Natural killer cell (primary cell): Measurements from ENCODE around the gene GRB10. TPM values are rescaled to one million over a fixed set of nuclear protein-coding genes. Genes with fewer than 3 reads are reported as not detected.

Experiments
- ATAC-seq, 3 donors: fragments of 150-1000 bp in 2 of 3; fragments of 200-7000 bp in 1 of 3; cut with Tn5 transposase; 1 replicate in 1 of 3; 2 replicates in 2 of 3; pipeline ENCODE4 v1.10.0; 2021; ENCODE audit warnings: mild to moderate bottlenecking in 2 of 3, moderate library complexity in 2 of 3
- DNase-seq, 2 donors: peaks; one replicate each; pipeline versions ENCODE4 v3.0.0 to v3.0.0-alpha.2; 2013 to 2021; ENCODE audit warnings: mixed read lengths in 1 of 2
- H3K27ac ChIP-seq: one replicate; pipeline ENCODE4 v1.5.1; 2013; ENCODE audit warnings: mild to moderate bottlenecking, low read length
- H3K27me3 ChIP-seq: one replicate; pipeline ENCODE4 v1.6.1; 2013; ENCODE audit warnings: low read length; ENCODE audit not compliant: control insufficient read depth, insufficient read depth
- H3K36me3 ChIP-seq: one replicate; pipeline ENCODE4 v1.6.1; 2013; ENCODE audit warnings: low read length; ENCODE audit not compliant: control insufficient read depth, insufficient read depth
- H3K4me1 ChIP-seq: one replicate; pipeline ENCODE4 v1.6.1; 2013; ENCODE audit warnings: low read length; ENCODE audit not compliant: control insufficient read depth, insufficient read depth
- H3K4me3 ChIP-seq: one replicate; pipeline ENCODE4 v1.5.1; 2013; ENCODE audit warnings: low read length
- H3K9me3 ChIP-seq: one replicate; pipeline ENCODE4 v1.6.1; 2013; ENCODE audit warnings: low read length; ENCODE audit not compliant: control insufficient read depth, insufficient read depth
- H3K27ac Mint-ChIP-seq, 2 donors: one replicate each; pipeline ENCODE4 v1.8.0; 2022; ENCODE audit warnings: mild to moderate bottlenecking in 2 of 2, mixed read lengths in 2 of 2, moderate library complexity in 1 of 2
- H3K27me3 Mint-ChIP-seq, 2 donors: one replicate each; pipeline ENCODE4 v1.8.0; 2022; ENCODE audit warnings: low read depth in 2 of 2, mixed read lengths in 2 of 2
- H3K36me3 Mint-ChIP-seq: one replicate; pipeline ENCODE4 v1.8.0; 2022; ENCODE audit warnings: mixed read lengths
- H3K4me1 Mint-ChIP-seq, 2 donors: one replicate each; pipeline ENCODE4 v1.8.0; 2022; ENCODE audit warnings: mixed read lengths in 2 of 2
- H3K4me3 Mint-ChIP-seq: one replicate; pipeline ENCODE4 v1.8.0; 2022; ENCODE audit warnings: mild to moderate bottlenecking, moderate library complexity, mixed read lengths
- H3K9me3 Mint-ChIP-seq, 2 donors: one replicate each; pipeline ENCODE4 v1.8.0; 2022; ENCODE audit warnings: mixed read lengths in 2 of 2
- WGBS: methylation state at CpG from one replicate; pipeline ENCODE4 v1.1.7; 2013; ENCODE audit warnings: missing lambda C conversion rate; ENCODE audit not compliant: insufficient coverage; 5-methylcytosine and 5-hydroxymethylcytosine counted together
- intact Hi-C: fragments of 100-400 bp; cut with micrococcal nuclease; formaldehyde crosslinking; loops from one replicate; pipeline ENCODE4 v1.14.2; 2022
- total RNA-seq, 4 donors: library from RNA; stranded (reverse); fragments of 120-200 nt in 1 of 4; gene quantifications; one replicate each; pipeline versions ENCODE4 v1.2.3 to v1.2.4, GENCODE V29; 2013 to 2022
- TF ChIP-seq, protein P1 (sequence below): fragments of 200-600 bp; IDR thresholded peaks from one replicate; pipeline ENCODE4 v1.8.0; 2022; ENCODE audit warnings: antibody characterized with exemption

The GRB10 gene
- total RNA-seq, 3 donors from 2014 or later (not counting 1 experiment from before 2014, with no cell fraction given), result 0.16 to 24.4 (median 1.4) TPM

DNA sequence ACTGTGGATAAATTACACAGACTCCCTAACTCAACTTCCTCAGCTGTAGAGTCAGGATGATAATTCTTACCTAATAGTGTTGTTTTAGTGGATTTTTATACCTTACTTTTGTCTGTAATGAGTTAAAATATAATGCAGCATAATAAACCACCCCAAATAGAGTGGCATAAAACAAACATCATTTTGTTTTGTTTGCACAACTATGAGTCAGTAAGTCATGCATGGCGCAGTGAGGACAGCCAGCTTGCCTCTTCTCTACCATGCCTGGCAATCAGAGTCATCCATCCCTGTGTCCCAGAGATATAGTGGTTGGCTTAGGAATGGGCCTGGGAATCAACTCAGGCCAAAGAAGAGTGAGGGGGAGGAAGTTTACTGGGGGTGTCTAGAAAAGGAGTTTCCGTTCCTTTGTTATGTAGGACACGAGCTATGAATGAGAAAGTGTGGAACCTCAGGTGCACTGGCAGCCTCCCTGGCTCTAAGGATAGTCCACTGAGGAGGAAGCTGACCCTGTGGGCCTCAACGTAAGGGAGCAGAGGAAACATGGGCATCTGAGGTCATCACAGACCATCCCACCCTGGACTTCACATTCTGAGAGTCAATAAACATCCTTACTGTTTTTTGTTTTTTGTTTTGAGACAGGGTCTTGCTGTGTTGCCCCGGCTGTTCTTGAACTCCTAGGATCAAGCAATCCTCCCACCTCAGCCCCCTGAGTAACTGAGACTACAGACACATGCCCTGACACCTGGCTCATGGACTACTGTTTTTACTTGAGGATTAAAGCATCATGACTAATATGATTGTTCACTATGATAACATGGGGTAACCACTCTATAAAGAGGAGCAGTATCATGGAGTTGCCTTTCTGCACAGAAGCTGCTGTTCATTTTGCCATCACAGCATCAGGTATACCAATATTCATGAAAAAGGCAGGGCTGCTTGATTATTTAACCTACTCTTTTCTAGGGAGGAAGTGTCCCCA, 21.0 kb upstream of the GRB10 start:
- Mint-ChIP-seq H3K4me3 (no peak overlapping the region), H3K27me3 (peaks cover 8 to 24% of the 10 kb centered on the region in 2 donors), H3K27ac (no peak overlapping the region), H3K36me3 (no peaks in the 10 kb centered on the region), H3K4me1 (no peaks in the 10 kb centered on the region), H3K9me3 (no peaks in the 10 kb centered on the region)
- Histone ChIP-seq H3K4me1 (no peaks in the 10 kb centered on the region), H3K9me3 (no peaks in the 10 kb centered on the region), H3K27ac (no peak overlapping the region), H3K36me3 (no peaks in the 10 kb centered on the region), H3K4me3 (no peak overlapping the region), H3K27me3 (no peaks in the 10 kb centered on the region)
- DNase-seq (no peak), ATAC-seq (no peak)
- intact Hi-C loops, result no loop called here
- TF ChIP-seq, protein P1, sequence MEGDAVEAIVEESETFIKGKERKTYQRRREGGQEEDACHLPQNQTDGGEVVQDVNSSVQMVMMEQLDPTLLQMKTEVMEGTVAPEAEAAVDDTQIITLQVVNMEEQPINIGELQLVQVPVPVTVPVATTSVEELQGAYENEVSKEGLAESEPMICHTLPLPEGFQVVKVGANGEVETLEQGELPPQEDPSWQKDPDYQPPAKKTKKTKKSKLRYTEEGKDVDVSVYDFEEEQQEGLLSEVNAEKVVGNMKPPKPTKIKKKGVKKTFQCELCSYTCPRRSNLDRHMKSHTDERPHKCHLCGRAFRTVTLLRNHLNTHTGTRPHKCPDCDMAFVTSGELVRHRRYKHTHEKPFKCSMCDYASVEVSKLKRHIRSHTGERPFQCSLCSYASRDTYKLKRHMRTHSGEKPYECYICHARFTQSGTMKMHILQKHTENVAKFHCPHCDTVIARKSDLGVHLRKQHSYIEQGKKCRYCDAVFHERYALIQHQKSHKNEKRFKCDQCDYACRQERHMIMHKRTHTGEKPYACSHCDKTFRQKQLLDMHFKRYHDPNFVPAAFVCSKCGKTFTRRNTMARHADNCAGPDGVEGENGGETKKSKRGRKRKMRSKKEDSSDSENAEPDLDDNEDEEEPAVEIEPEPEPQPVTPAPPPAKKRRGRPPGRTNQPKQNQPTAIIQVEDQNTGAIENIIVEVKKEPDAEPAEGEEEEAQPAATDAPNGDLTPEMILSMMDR, result no peak
- WGBS, result 87% methylated on average over 5 of the region's 5 CpGs

DNA sequence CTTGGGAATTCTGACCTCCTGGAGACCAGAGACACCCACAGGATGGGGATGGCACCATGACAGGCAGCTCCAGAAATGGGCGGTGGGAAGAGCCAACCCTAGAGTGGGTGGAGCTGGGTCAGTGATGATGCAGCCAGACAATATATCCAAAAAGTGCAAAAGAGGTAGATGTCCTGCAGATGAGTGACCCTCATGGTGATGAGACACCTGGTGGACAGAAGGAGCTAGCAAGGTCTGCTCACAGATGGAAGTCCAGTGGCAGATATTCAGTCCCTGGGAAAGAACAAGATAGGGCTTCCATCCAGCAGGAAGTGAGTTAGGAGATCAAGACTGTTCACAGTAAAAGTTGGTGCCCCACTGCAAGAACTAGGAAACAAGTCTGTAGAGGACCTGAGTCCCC, 19.2 kb upstream of the GRB10 start:
- Mint-ChIP-seq H3K9me3 (no peaks in the 10 kb centered on the region), H3K36me3 (no peaks in the 10 kb centered on the region), H3K4me1 (no peaks in the 10 kb centered on the region), H3K27me3 (peaks cover 13 to 24% of the 10 kb centered on the region in 2 donors), H3K4me3 (no peak overlapping the region), H3K27ac (no peak overlapping the region)
- Histone ChIP-seq H3K27ac (no peak overlapping the region), H3K27me3 (no peaks in the 10 kb centered on the region), H3K4me3 (no peak overlapping the region), H3K9me3 (no peaks in the 10 kb centered on the region), H3K4me1 (no peaks in the 10 kb centered on the region), H3K36me3 (no peaks in the 10 kb centered on the region)
- TF ChIP-seq, protein P1, result no peak
- DNase-seq, result no peak
- intact Hi-C loops, result no loop called here
- no peak for ATAC-seq
- WGBS, result 96% methylated on average over 1 of the region's 1 CpG

DNA sequence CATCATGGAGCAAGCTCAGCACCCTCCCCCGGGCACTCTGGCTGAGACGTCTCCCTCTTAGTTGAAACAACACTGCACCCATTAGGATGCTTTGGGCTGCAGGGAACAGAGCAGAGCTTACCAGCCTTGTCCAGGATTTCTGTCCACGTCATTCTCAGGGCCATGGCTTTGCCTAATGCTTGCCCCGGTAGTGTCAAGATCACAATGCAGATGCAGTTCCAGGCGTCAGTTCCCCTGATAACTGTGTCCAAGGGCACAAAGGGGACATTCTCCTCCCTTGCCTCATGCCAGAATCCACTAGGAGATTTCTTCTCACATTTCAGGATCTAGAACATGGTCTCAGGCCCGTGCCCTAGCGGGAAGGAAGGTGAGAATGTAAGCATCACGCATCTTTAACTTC, 17.2 kb upstream of the GRB10 start:
- no peaks in the 10 kb centered on the region for H3K9me3 Mint-ChIP-seq
- H3K9me3 ChIP-seq, result no peaks in the 10 kb centered on the region
- no peak overlapping the region for H3K27ac Mint-ChIP-seq
- DNase-seq (no peak), ATAC-seq (no peak)
- no peaks in the 10 kb centered on the region for H3K36me3 ChIP-seq
- WGBS, result 88% methylated on average over 8 of the region's 8 CpGs
- H3K27me3 ChIP-seq, result no peaks in the 10 kb centered on the region
- H3K4me1 ChIP-seq, result no peaks in the 10 kb centered on the region
- no peaks in the 10 kb centered on the region for H3K36me3 Mint-ChIP-seq
- no peaks in the 10 kb centered on the region for H3K4me1 Mint-ChIP-seq
- TF ChIP-seq, protein P1, result no peak
- peaks cover 24 to 30% of the 10 kb centered on the region in 2 donors for H3K27me3 Mint-ChIP-seq
- intact Hi-C loops, result no loop called here
- no peak overlapping the region for H3K27ac ChIP-seq
- no peak overlapping the region for H3K4me3 Mint-ChIP-seq
- no peak overlapping the region for H3K4me3 ChIP-seq
